HG03469 (cell line): ENCODE results near the gene NUDT13.
"Not testable (repeated sequence)": the region's sequence is repeated elsewhere in the genome, so short reads cannot be mapped to it uniquely, and the experiment has no call there.

Experiments
- ATAC-seq: cut with Tn5 transposase; IDR thresholded peaks from one replicate; pipeline ENCODE4 v1.9.1; 2021; ENCODE audit warnings: mild to moderate bottlenecking, moderate library complexity, moderate number of reproducible peaks; ENCODE audit not compliant: unreplicated experiment

The NUDT13 gene

GRCh38 chr10:73097305-73097670 lies 13.0 kb upstream of the NUDT13 start:
- ATAC-seq: no peak

GRCh38 chr10:73099141-73099540 lies 11.1 kb upstream of the NUDT13 start:
- ATAC-seq: no peak

- no peak for ATAC-seq
Measured at GRCh38 chr10:73106301-73106700, 4.0 kb upstream of the NUDT13 start.

- not testable (repeated sequence) for ATAC-seq
Measured at GRCh38 chr10:73109248-73109652, 1.0 kb upstream of the NUDT13 start.

DNA sequence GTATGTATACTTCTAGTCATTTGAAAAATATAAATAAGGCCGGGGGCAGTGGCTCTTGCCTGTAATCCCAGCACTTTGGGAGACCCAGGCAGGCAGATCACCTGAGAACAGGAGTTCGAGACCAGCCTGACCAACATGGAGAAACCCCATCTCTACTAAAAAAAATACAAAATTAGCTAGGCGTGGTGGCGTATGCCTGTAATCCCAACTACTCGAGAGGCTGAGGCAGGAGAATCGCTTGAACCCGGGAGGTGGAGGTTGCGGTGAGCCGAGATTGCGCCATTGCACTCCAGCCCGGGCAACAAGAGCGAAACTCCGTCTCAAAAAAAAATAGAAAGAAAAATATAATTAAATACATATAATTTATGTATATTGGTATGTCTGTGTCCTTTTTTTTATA lies 1.8 kb downstream of the NUDT13 start:
- ATAC-seq: not testable (repeated sequence)

- no peak for ATAC-seq
Measured at GRCh38 chr10:73113551-73113950, 3.3 kb downstream of the NUDT13 start.

DNA sequence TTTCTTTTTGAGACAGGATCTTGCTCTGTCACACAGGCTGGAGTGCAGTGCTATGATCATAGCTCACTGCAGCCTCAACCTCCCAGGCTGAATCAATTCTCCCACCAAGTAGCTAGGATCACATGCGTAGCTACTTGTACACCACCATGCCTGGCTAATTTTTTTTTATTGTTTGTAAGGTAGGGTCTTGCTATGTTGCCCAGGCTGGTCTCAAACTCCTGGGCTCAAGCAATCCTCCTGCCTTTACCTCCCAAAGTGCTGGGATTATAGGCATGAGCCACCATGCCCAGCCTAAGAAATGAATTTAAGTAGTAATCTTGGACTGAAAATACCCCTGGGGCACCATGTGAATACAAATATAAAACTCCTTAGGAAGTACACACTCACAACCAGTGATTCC lies 5.8 kb downstream of the NUDT13 start:
- ATAC-seq: no peak

- peak; percentile 78 for ATAC-seq
Measured at GRCh38 chr10:73117976-73118743, 7.9 kb downstream of the NUDT13 start.

DNA sequence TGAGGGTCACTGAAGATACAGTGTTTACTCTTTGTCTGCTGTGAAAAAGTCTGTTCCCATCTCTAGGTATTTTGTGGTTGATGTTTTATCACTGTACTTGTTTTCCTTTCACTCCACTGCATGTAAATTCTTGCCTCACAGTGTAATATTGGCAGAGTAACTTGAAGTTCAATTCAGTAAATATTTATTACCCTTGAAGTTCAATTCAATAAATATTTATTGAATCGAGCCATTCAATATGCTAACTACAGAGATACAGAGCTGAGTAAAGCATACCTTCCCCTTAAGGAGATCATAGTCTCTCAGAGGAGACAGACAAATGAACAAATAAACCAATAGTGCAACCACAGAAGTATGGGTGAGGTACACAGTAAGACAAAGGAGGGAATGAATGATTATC lies 9.2 kb downstream of the NUDT13 start:
- no peak for ATAC-seq

GRCh38 chr10:73119952-73120351 lies 9.7 kb downstream of the NUDT13 start:
- ATAC-seq: no peak

GRCh38 chr10:73126343-73126742 lies 16.1 kb downstream of the NUDT13 start:
- ATAC-seq: no peak

- ATAC-seq: no peak
Measured at GRCh38 chr10:73131301-73131700, 21.0 kb downstream of the NUDT13 start.

GRCh38 chr10:73131913-73132686 lies 21.8 kb downstream of the NUDT13 start:
- ATAC-seq: no peak

DNA sequence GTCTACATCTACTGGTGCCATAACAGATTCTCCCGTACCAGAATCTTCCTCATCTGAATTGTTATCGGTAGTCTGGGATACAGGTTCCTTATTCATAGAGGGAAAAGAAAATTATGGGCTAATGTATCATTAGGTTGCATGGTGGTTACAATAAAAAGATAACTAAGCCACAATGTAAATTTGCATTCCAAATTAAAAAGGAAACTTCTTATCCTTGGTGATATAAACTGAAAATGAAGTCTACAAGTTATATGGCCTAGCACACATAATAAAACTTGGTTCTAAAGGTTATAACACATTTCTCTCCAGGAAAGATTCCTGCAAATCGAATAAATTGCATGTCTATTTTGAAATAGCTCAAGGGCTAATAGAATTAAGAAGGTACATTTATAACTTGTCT lies 24.5 kb downstream of the NUDT13 start:
- no peak for ATAC-seq

- ATAC-seq: no peak
Measured at GRCh38 chr10:73136627-73137026, 26.4 kb downstream of the NUDT13 start.

DNA sequence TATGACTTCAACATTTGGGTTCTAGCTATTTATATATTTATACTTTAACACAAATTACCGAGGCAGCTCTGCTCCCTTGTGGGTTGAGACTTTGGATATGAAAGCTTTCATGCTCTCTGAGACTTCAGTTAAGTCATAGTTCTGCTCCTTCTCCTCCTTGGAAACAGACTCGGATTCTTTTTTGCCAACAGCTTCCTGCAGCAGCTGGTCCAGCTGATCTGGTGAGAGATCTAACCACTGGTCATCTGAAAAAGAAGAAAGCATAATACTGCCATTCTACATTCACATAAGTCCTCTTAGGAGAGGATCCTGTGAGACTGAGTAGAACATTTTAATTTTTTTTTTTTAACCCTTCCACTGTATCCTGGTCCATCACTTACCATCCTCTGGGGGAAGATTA lies 29.0 kb downstream of the NUDT13 start:
- no peak for ATAC-seq

- ATAC-seq: no peak
Measured at GRCh38 chr10:73141603-73142002, 31.3 kb downstream of the NUDT13 start.

- not testable (repeated sequence) for ATAC-seq
Measured at GRCh38 chr10:73150633-73151413, 40.6 kb downstream of the NUDT13 start.

DNA sequence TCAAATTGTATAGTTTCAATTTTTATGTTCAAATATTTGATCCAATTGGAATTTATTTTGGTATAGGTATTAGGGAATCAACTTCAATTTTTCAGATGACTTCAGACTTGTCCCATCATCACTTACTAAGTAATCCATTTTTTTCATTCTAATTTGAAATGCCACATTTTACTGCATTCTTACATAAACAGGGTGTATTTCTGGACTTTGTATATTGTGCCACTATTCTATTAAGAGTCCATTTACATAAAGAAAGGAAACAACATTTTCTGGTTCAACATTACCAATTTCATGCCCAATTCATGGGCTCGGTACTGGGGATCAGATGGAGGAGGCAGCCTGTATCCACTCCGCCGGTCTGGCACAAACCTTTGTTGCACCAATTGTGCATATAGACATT lies 41.8 kb downstream of the NUDT13 start:
- ATAC-seq: no peak

GRCh38 chr10:73156054-73156453 lies 45.8 kb downstream of the NUDT13 start:
- ATAC-seq: no peak

DNA sequence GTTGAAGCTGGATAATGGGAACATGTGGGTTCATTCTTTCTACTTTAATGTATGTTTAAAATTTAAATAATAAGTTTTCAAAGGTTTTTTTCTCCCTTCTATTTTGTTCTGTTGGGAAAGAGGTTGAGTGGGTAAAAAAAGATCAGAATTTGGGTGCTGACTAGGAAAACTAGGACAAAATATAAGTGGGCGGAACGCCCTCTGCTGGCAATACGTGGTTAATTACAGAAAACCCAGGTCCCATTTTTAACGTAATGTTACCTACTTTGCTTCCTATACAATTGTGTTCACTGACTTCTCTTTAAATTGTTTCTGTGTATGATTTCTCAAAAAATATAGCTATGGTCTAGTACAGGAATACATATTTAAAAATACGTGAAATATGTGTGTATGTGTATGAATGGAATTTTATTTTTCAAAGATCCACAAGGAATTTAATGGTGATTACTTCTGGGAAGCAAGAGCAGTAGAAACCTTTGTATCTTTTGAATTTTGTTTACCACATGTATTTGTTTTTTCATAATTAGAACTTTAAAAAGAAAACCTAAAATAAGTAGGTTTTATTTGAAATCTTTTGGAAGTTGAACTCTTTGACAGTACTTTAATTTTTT lies 48.9 kb downstream of the NUDT13 start:
- ATAC-seq: no peak
